ENCODE results near the gene SLC29A2.

DNA sequence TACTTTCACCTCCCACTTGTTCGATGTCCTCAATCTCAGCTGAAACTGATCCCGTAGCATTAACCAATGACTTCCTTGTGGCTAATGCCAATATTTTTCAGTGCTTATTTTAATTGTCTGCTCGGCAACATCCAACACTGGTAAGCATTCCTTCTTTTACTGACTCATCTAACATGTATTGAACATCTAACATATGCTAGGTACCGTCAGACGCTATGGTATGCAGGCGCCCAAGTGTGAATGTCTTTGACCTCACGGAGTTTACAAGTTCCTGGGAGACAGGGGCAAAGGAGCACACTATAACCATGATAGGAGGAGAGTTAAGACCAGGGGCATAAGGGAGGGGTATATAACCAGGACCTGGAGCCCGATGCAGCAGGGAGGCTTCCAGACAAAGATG, 28.4 kb downstream of the SLC29A2 start:
- TF ChIP-seq ELF4 (IDR thresholded peaks at IDR 0.05) (no peak), FOXM1 (IDR thresholded peaks at IDR 0.05; ENCODE audit: borderline replicate concordance) (no peak), SUZ12 (IDR thresholded peaks at IDR 0.05) (no peak), TARDBP (IDR thresholded peaks at IDR 0.05) (no peak), SP1 (IDR thresholded peaks at IDR 0.05) (no peak), BHLHE40 (IDR thresholded peaks at IDR 0.05; ENCODE audit: borderline replicate concordance) (no peak), L3MBTL2 (conservative IDR thresholded peaks at IDR 0.05) (no peak), FOXK2 (IDR thresholded peaks at IDR 0.05) (no peak), ARNT (IDR thresholded peaks at IDR 0.05) (no peak), FOXA1 (IDR thresholded peaks at IDR 0.05) (no peak), HDGF (IDR thresholded peaks at IDR 0.05; ENCODE audit: borderline replicate concordance) (no peak), ZNF384 (IDR thresholded peaks at IDR 0.05) (no peak)
- TF ChIP-seq, protein P1, sequence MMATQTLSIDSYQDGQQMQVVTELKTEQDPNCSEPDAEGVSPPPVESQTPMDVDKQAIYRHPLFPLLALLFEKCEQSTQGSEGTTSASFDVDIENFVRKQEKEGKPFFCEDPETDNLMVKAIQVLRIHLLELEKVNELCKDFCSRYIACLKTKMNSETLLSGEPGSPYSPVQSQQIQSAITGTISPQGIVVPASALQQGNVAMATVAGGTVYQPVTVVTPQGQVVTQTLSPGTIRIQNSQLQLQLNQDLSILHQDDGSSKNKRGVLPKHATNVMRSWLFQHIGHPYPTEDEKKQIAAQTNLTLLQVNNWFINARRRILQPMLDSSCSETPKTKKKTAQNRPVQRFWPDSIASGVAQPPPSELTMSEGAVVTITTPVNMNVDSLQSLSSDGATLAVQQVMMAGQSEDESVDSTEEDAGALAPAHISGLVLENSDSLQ (IDR thresholded peaks at IDR 0.05) = no peak

Measured in HEK293T (cell line).